ENCODE results near the gene KRTAP20-4. TPM values are rescaled to one million over a fixed set of nuclear protein-coding genes. Genes with fewer than 3 reads are reported as not detected.

KRTAP20-4 gene
- total and polyA plus RNA-seq, 9 of the 15 experiments (the other 6 are each of a cell fraction or from before 2014, with no cell fraction given) = not detected

DNA sequence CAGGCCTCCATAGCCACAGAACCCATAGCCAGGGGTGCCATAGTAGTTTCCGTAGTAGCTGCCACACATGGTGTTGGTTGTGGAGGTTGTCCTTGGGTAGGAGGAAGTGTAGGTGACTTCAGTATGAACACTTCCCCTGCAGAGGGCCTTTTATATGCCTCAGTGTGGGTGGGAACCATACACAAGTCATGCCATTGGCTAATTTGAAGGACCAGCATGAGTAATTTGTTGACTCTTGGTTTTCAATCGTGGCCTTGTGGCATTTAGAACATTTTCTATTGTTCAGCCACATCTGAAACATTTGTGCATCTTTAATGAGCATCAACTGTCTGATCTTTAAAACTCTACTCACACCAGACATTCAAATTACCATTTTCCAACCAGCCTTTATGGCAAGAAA, 6.6 kb upstream of the KRTAP20-4 start, which contains the start of gene KRTAP6-1 (continued):
- no peak for TF ChIP-seq NR2C1 (IDR thresholded peaks at IDR 0.05)
- TF ChIP-seq NR2C1 (tag; IDR thresholded peaks at IDR 0.05) = no peak
- TF ChIP-seq BCOR (IDR thresholded peaks at IDR 0.05) = no peak
- TF ChIP-seq SMARCB1 (IDR thresholded peaks at IDR 0.05; ENCODE audit: insufficient read length, low read depth) = no peak
- TF ChIP-seq GABPB1 (CRISPR knock-in tag; IDR thresholded peaks at IDR 0.05) = no peak

GRCh38 chr21:30615199-30615598, 5.2 kb upstream of the KRTAP20-4 start:
- H3K36me3 ChIP-seq (ENCODE audit: control insufficient read depth, insufficient read depth, low read length) = no peaks in the 10 kb centered on the region
- H3K4me2 ChIP-seq (ENCODE audit: insufficient read depth, low read length) = no peak overlapping the region
- H3K9me3 ChIP-seq (replicated peaks; ENCODE audit: control insufficient read depth, insufficient read depth, low read depth, low read length) = peaks cover 5% of the 10 kb centered on the region; the same call in 1 of the 2 replicates
- H3K4me3 ChIP-seq = no peak overlapping the region
- no peak for ATAC-seq
- no peak overlapping the region for H3K27ac ChIP-seq (ENCODE audit: extremely low read depth, low read depth, low read length)
- BruUV-seq (replicated peaks) = no TSS peak
- H3K9ac ChIP-seq (ENCODE audit: insufficient read depth in 1 of 2, low read depth in 2 of 2, low read length in 2 of 2) = no peak overlapping the region
- no peaks in the 10 kb centered on the region for H3K79me2 ChIP-seq (ENCODE audit: control insufficient read depth, insufficient read depth, low read length)
- intact Hi-C loops (cut with micrococcal nuclease) = no loop called here
- TF ChIP-seq YBX1 (IDR thresholded peaks at IDR 0.05) (no peak), IFI16 (CRISPR knock-in tag; IDR thresholded peaks at IDR 0.05) (no peak), ZNF3 (CRISPR knock-in tag; IDR thresholded peaks at IDR 0.05) (no peak), SIRT6 (IDR thresholded peaks at IDR 0.05; ENCODE audit: low read depth, low read length) (no peak), PURB (CRISPR knock-in tag; IDR thresholded peaks at IDR 0.05; ENCODE audit: low read depth) (no peak), BRCA1 (IDR thresholded peaks at IDR 0.05) (no peak), BRCA1 (CRISPR knock-in tag; IDR thresholded peaks at IDR 0.05) (no peak), HDGF (IDR thresholded peaks at IDR 0.05) (no peak), CBX3 (IDR thresholded peaks at IDR 0.05; ENCODE audit: borderline replicate concordance in 1 of 2, low read length in 2 of 2) (no peak), ZNF431 (CRISPR knock-in tag; IDR thresholded peaks at IDR 0.05) (no peak), U2AF1 (optimal IDR thresholded peaks at IDR 0.05; ENCODE audit: low read depth, low read length) (no peak), ZBTB9 (CRISPR knock-in tag; IDR thresholded peaks at IDR 0.05) (no peak), LCOR (CRISPR knock-in tag; IDR thresholded peaks at IDR 0.05) (no peak), NFATC3 (IDR thresholded peaks at IDR 0.05) (no peak)
- ChIA-PET CTCF (ENCODE audit: low intra/inter-chr PET ratio) (no interaction called here), POLR2A (no interaction called here)
- DNase-seq (ENCODE audit: extremely low read depth in 1 of 4, low spot score in 3 of 4) = no peak
- H2AFZ ChIP-seq (ENCODE audit: low read depth, low read length) = no peak overlapping the region
- no peak for FAIRE-seq
- in situ Hi-C loops (cut with MboI) = no loop called here
- H3K9me1 ChIP-seq (ENCODE audit: control insufficient read depth, insufficient read depth, low read length) = no peaks in the 10 kb centered on the region
- H4K20me1 ChIP-seq (replicated peaks; ENCODE audit: control insufficient read depth, insufficient read depth, low read length) = no peaks in the 10 kb centered on the region
- H3K27me3 ChIP-seq (ENCODE audit: control insufficient read depth in 2 of 2, insufficient read depth in 2 of 2, low read length in 2 of 2) = no peaks in the 10 kb centered on the region
- H3K4me1 ChIP-seq (replicated peaks in 1 of 2; ENCODE audit: control insufficient read depth in 2 of 2, insufficient read depth in 2 of 2, low read length in 2 of 2) = no peaks in the 10 kb centered on the region
